Smooth muscle cell (in vitro differentiated cells): ENCODE measurements around the gene IGF2BP1. TPM values are rescaled to one million over a fixed set of nuclear protein-coding genes. Genes with fewer than 3 reads are reported as not detected.

Source experiments
- DNase-seq: peaks from one replicate; lab custom pipeline; 2025; ENCODE audit not compliant: unreplicated experiment; lab: John Stamatoyannopoulos, UW
- H2AFZ ChIP-seq: fragments of 200-600 bp; sonication (generic); 2 replicates; pipeline ENCODE4 v1.6.0; 2016; ENCODE audit warnings: antibody characterized with exemption, low read depth, mild to moderate bottlenecking
- H3F3A ChIP-seq: fragments of 200-600 bp; sonication (generic); 2 replicates; pipeline ENCODE4 v1.6.0; 2017; ENCODE audit warnings: antibody characterized with exemption, low read depth
- H3K27ac ChIP-seq: fragments of 200-600 bp; sonication (generic); 2 replicates; pipeline ENCODE4 v1.5.1; 2016; ENCODE audit warnings: low read depth, mild to moderate bottlenecking
- H3K27me3 ChIP-seq: fragments of 200-600 bp; sonication (generic); 2 replicates; pipeline ENCODE4 v1.6.1; 2016; ENCODE audit warnings: low read depth, mild to moderate bottlenecking
- H3K36me3 ChIP-seq: fragments of 200-600 bp; sonication (generic); 2 replicates; pipeline ENCODE4 v1.5.1; 2016; ENCODE audit warnings: low read depth
- H3K4me1 ChIP-seq: fragments of 200-600 bp; sonication (generic); 2 replicates; pipeline ENCODE4 v1.5.1; 2016; ENCODE audit warnings: low read depth
- H3K4me2 ChIP-seq: fragments of 200-600 bp; sonication (generic); 2 replicates; pipeline ENCODE4 v1.6.0; 2016; ENCODE audit warnings: mild to moderate bottlenecking
- H3K4me3 ChIP-seq: fragments of 200-600 bp; sonication (generic); 2 replicates; pipeline ENCODE4 v1.5.1; 2016; ENCODE audit warnings: mild to moderate bottlenecking
- H3K79me2 ChIP-seq: fragments of 200-600 bp; sonication (generic); 2 replicates; pipeline ENCODE4 v1.6.0; 2016; ENCODE audit warnings: low read depth, mild to moderate bottlenecking
- H3K9ac ChIP-seq: fragments of 200-600 bp; sonication (generic); 2 replicates; pipeline ENCODE4 v1.6.0; 2016; ENCODE audit warnings: low read depth
- H3K9me3 ChIP-seq: fragments of 200-600 bp; sonication (generic); replicated peaks from 2 replicates; pipeline ENCODE4 v1.5.1; 2016; ENCODE audit warnings: low read depth
- H4K20me1 ChIP-seq: fragments of 200-600 bp; sonication (generic); 2 replicates; pipeline ENCODE4 v1.6.0; 2016; ENCODE audit warnings: low read depth
- CTCF ChIP-seq: fragments of 200-600 bp; sonication (generic); IDR thresholded peaks from 2 replicates; pipeline ENCODE4 v1.5.1; 2017; ENCODE audit warnings: borderline replicate concordance, mild to moderate bottlenecking, antibody characterized with exemption; ENCODE audit not compliant: insufficient read depth, poor library complexity, severe bottlenecking
- WGBS: methylation state at CpG from one replicate; pipeline ENCODE4 v1.1.7; 2016; ENCODE audit warnings: low lambda C conversion rate; 5-methylcytosine and 5-hydroxymethylcytosine counted together
- polyA plus RNA-seq: library from polyadenylated mRNA; unstranded; fragments of >200 nt; fragmentation: Nextera tagmentation; extraction: Ambion mirVana; gene quantifications from 2 replicates; pipeline ENCODE4 v1.2.1, GENCODE V29; 2016
- total RNA-seq: library from RNA; depleted of rRNA; stranded (reverse); fragments of >200 nt; gene quantifications from 2 replicates; pipeline ENCODE4 v1.2.3, GENCODE V29; 2014

Gene IGF2BP1
- total and polyA plus RNA-seq, 2 experiments from 2014 or later: 51.4 to 54.6 TPM

- H3K9ac ChIP-seq: no peak overlapping the region
- DNase-seq: no peak
- WGBS: 86% methylated on average over 3 of the region's 3 CpGs
- no peak overlapping the region for H3K4me3 ChIP-seq
- no peaks in the 10 kb centered on the region for H4K20me1 ChIP-seq
- H3K27ac ChIP-seq: no peak overlapping the region
- H2AFZ ChIP-seq: no peak overlapping the region
- H3K27me3 ChIP-seq: no peaks in the 10 kb centered on the region
- no peak for TF ChIP-seq CTCF
- H3K4me2 ChIP-seq: no peak overlapping the region
- no peaks in the 10 kb centered on the region for H3K4me1 ChIP-seq
- no peaks in the 10 kb centered on the region for H3K36me3 ChIP-seq
- H3K9me3 ChIP-seq: no peaks in the 10 kb centered on the region
- H3K79me2 ChIP-seq: no peaks in the 10 kb centered on the region
- H3F3A ChIP-seq: no peaks in the 10 kb centered on the region
These were observed 15.2 kb upstream of the IGF2BP1 start for GRCh38 chr17:48981927-48982539.

- H4K20me1 ChIP-seq: no peaks in the 10 kb centered on the region
- H2AFZ ChIP-seq: peak overlapping the region; percentile 30
- no peaks in the 10 kb centered on the region for H3K9me3 ChIP-seq
- H3F3A ChIP-seq: no peaks in the 10 kb centered on the region
- no peaks in the 10 kb centered on the region for H3K27me3 ChIP-seq
- H3K79me2 ChIP-seq: no peaks in the 10 kb centered on the region
- H3K27ac ChIP-seq: peak overlapping the region; percentile 24
- DNase-seq: no peak
- no peaks in the 10 kb centered on the region for H3K36me3 ChIP-seq
- WGBS: 67% methylated on average over 13 of the region's 13 CpGs
- peaks cover 2% of the 10 kb centered on the region for H3K4me1 ChIP-seq
- peak overlapping the region; percentile 22 for H3K4me2 ChIP-seq
- TF ChIP-seq CTCF: no peak
- no peak overlapping the region for H3K4me3 ChIP-seq
- H3K9ac ChIP-seq: no peak overlapping the region
These were observed 11.5 kb upstream of the IGF2BP1 start for GRCh38 chr17:48985436-48986245.

- peaks cover 37% of the 10 kb centered on the region for H3K4me1 ChIP-seq
- no peak overlapping the region for H2AFZ ChIP-seq
- H3K9me3 ChIP-seq: no peaks in the 10 kb centered on the region
- no peak for DNase-seq
- no peak overlapping the region for H3K27ac ChIP-seq
- no peaks in the 10 kb centered on the region for H3K27me3 ChIP-seq
- over 99% methylated on average over 4 of the region's 4 CpGs for WGBS
- no peaks in the 10 kb centered on the region for H3K36me3 ChIP-seq
- H3K9ac ChIP-seq: no peak overlapping the region
- no peak overlapping the region for H3K4me3 ChIP-seq
- H3K4me2 ChIP-seq: no peak overlapping the region
- H3K79me2 ChIP-seq: peaks cover 25% of the 10 kb centered on the region
- H4K20me1 ChIP-seq: no peaks in the 10 kb centered on the region
- H3F3A ChIP-seq: no peaks in the 10 kb centered on the region
- TF ChIP-seq CTCF: no peak
These were observed 8.1 kb upstream of the IGF2BP1 start for GRCh38 chr17:48989100-48989499.
